OCI-LY3 (cell line): Measurements from ENCODE around the gene KLHL40.

Experiments used
- CTCF ChIP-seq: fragments of 200-600, 300-600 bp; sonication (generic); IDR thresholded peaks from 2 replicates; pipeline ENCODE4 v1.5.1; 2014; ENCODE audit warnings: antibody characterized with exemption, low read length, low read depth
- EZH2phosphoT487 ChIP-seq: fragments of 200-600 bp; shearing (Covaris generic); IDR thresholded peaks from 2 replicates; pipeline ENCODE4 v1.6.1; 2018; ENCODE audit warnings: antibody characterized with exemption, mixed run types, low read depth

- no peak for TF ChIP-seq CTCF
- no peak for TF ChIP-seq EZH2phosphoT487
Observed at GRCh38 chr3:42662037-42662812, 23.1 kb upstream of the KLHL40 start.
